Measurements from ENCODE around the gene RARG.
"Not testable (repeated sequence)": the region's sequence is repeated elsewhere in the genome, so short reads cannot be mapped to it uniquely, and the experiment has no call there.

The RARG gene

GRCh38 chr12:53205747-53206419 lies 26.1 kb downstream of the RARG start:
- DNase-seq, result no peak

GRCh38 chr12:53204351-53204750 lies 27.7 kb downstream of the RARG start:
- no peak for DNase-seq

- not testable (repeated sequence) for DNase-seq
These were observed 29.7 kb downstream of the RARG start for GRCh38 chr12:53202316-53202715.

DNA sequence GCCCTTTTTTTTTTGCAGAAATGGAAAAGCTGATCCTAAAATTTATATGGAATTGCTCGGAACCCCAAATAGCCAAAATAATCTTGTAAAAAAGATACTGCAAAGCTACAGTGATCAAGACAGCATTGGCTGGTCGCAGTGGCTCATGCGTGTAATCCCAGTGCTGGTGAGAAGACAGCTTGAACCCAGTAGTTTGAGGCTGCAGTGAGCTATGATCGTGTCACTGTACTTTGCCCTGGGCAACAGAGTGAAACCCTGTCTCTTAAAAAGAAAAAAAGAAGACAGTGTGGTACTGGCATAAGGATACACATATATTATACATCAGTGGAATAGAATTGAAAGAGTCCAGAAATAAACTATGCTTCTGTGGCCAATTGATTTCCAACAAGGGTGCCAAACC lies 30.4 kb downstream of the RARG start:
- no peak for DNase-seq

GRCh38 chr12:53201177-53201541 lies 30.9 kb downstream of the RARG start:
- no peak for DNase-seq

- no peak for DNase-seq
These were observed 31.4 kb downstream of the RARG start for GRCh38 chr12:53200458-53201176.

DNA sequence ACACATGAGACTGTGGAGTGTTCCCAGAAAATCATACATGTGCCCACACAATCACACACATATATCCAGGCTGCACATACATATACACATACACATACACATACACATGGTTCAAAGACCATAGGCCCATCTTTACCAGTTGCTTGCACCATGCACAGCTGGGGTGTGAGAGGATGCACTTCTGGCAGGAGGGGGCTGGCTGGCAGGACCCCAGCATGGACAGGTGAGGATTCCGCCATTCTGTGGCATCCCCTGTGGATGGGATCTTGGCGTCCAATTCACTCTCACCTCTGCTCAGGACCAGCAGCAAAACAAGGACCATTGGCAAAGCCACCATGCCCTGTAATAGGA lies 31.9 kb downstream of the RARG start:
- no peak for DNase-seq

- no peak for DNase-seq
These were observed 32.3 kb downstream of the RARG start for GRCh38 chr12:53199700-53200099.

DNA sequence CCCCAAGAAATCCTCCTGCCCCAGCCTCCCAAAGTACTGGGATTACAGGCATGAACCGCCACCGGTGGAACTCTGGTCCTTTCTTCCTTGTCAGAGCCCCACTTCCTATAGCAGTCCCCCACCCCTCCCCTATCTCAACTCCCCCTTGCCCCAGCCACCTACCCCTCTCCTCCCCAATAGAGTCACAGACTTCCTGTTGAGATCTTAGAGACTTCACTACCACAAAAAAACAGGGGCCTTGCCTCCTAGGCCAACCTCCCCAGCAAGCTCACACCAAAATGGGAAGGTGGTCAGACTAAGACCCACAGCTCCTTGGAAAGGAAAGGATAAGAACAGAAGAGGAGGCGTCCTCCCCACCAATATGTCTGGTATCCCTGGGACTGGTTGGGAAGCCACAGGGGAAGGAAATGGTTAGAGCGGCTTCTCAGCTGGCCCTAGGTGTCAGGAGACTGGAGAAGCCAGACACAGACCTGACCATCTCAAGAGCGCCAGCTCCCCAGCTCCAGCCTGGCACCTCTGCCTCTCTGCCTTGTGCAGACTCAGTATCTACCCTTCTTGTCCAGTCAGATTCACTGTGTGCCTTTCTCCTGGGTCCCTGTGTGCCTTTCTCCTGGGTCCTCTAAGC lies 33.4 kb downstream of the RARG start:
- no peak for DNase-seq

GRCh38 chr12:53197011-53197640 lies 34.9 kb downstream of the RARG start:
- no peak for DNase-seq

DNA sequence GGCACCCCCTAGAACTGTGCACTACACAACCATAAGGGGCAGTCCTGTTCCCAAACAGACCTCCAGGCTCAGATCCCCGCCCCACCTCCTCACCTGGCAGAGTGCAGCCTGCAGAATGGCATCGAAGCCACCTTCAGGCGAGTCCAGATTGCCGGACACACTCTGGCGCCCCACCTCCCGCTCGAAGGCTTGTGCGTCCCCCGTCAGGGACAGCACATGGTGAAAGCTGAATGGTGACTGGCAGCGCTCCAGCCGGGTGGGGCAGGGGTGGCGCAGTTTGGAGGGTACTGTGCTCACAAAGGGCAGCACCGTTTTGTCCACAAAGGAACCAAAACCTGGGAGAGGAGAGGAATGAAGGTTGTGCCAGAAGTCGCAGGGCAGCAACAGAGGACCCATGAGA lies 35.5 kb downstream of the RARG start:
- DNase-seq, result no peak

DNA sequence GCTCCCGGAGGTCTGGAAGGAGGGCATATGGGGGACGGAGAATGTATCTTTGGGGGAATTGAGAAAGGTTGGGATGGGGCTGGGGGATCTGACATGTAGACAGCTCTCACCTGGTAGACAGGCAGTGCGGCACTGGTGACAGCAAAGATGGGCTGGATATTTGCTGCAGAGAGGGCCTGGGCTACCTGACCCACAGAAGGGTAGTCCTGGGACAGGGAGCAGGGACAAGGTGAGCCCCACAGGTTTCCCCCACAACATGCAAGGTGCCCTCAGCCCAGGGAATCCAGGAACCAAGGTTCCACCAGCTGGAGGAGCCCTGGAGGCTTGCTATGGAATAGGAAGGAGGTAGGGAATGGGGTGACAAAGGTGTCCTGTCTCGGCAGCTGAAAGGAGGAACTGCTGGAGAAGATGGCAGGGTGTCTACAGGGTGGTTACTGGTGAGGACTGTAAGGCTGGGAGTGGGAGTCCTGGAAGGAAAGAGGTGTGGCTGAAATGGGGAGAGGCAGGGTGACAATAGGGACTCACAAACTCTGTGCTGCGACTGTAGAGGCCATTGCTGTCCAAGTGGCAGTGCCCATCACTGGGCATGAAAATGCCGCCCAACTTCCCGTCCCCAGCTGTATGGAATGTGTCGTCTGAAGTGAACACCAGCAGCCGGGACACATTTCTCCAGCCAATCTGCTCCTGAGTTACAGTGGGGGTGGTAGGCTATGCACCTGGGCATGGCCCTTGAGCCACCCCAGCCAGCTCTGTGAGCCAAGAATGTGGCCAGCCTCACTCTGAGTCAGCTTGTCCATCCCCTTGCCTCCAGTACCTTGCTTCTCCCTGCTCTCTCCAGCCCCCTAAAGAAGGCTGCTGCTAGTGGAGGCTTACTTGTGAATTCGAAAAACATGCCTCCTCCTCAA lies 36.2 kb downstream of the RARG start:
- no peak for DNase-seq

DNA sequence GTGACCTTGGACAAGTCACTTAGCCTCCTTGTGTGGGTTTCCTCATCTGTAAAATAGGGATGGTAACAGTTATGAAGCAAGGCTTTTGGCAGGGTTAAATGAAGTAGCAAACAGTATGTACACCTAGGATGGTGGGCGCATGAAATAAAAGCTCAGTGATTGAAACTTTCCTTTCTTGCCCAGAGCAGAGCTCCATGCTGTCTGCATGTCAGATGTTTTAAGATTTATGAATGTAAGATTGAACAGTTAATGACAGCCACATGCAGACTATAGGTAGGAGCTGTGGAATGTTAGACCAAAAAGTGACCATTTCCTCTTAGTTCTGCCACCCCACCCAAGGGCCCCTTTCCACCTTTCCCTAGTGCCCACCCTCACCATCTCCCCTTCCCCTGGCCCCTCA lies 37.0 kb downstream of the RARG start:
- DNase-seq, result no peak

GRCh38 chr12:53193985-53194716 lies 37.9 kb downstream of the RARG start:
- no peak for DNase-seq

GRCh38 chr12:53193040-53193439 lies 39.0 kb downstream of the RARG start:
- DNase-seq, result no peak

GRCh38 chr12:53192531-53193021 lies 39.4 kb downstream of the RARG start:
- DNase-seq, result no peak

- DNase-seq, result no peak
These were observed 40.0 kb downstream of the RARG start for GRCh38 chr12:53191885-53192530.

- DNase-seq, result no peak
These were observed 40.7 kb downstream of the RARG start for GRCh38 chr12:53191096-53191884.

DNA sequence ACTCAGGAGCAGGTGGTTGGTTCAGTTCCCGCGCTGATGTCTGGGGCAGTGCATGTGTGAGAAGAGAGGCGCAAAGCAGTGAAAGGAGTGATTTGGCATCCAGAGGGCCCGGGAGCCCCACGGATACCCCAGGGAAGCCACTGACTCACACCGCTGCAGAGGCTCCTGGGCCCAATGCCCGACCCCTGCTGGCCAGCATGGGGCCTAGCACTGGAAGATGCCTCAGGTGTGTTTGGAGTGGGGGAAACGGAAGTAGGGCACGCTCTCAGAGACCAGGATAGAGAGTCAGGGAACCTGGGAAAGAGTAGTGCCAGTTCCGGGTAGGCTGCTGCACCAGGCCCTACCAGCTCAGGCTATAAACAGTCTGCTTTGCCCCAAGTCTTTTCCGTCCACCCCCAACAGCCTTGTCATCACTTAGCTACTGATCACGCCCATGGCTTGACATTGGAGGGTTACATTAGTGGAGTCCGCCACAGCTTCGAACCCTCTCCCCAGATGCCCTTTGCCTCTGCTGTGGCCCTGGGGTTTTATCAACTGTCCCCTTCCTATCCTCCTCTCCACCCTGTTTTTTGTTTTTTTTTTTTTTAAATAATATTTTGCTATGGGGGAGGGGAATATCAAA lies 41.8 kb downstream of the RARG start:
- no peak for DNase-seq
